ENCODE results near the gene UGDH.

The UGDH gene

DNA sequence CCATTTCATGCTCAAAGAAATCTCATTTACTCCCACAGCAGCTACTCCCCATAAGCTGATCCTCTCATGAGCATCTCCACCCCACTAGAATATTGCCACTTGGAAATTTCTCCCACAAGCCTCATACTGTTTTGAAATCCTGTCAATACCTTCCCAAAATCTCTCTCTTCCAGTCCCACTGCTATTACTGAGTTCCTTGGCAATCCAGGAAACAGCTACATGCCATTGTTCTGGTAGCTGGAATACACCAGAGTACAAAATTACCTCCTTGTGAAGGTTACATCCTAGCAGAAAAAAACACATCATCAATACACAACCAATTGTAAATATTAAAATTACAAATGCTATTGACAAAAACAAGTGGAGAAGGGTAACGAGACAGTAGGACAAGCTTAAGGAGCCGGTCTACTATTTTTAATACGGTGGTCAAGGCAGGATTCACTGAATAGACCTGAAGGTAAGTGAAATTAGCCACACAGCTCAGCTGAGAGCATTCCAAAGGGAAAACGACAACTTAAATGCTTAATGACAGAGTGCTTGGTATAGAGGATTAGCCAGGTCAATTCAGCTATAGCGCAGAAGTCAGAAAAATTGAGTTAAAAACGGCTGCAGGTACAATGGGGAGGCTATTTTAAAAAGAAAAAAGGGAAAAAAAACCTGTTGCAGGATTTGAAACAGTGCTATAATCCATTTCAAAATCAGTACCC is 74.9 kb downstream of the UGDH start:
- no peak for DNase-seq

DNA sequence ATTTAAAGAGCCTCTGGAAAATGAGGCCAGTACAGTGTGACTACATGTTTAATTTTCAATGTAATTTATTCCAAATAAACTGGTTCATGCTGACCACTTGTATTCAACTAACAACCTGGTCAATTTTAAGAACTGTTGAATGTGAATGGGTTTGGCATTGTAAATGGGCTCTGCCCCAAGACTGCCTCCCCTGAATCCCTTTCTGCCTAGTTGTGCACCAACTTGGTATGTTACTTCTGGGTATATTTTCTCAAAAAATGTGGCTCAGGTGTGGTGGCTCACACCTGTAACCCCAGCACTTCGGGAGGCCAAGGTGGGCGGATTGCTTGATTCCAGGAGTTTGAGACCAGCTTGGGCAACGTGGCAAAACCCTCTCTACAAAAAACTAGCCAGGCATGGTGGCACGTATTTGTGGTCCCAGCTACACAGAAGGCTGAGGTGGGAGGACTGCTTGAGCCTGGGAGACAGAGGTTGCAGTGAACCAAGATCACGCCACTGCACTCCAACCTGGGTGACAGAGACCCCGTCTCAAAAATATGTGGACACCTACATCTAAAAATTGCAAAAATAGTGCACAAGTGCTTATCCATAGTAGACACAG is 75.7 kb downstream of the UGDH start:
- DNase-seq = no peak

DNA sequence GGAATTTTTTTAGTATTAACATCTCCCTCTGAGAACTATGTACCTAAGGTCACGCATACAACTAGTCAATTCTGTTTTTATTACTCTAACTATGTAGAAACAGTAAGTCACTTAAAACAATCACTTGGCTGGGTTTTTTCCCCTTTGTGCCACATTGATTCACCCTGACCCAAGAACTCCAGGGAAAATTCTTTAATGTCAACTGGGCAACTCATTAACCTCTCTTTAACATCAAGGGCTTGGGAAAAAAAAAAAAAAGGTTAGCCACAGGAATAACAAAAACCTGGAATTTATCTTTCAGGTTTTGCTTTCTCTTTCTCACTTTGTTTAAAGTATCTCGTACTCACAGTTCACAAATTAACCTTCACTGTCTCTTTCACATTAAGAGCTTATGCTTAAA is 76.6 kb downstream of the UGDH start:
- no peak for DNase-seq
